Stimulated activated CD4-positive, alpha-beta T cell treated with anti-CD3 and anti-CD28 coated beads, Interleukin-1b, Interleukin-23, amount 100 ng/mL, for 1 hour (primary cell): Measurements from ENCODE around the gene LCNL1.
A peak's percentile ranks its signal among the peaks of the same experiment; 100 is the strongest.

Source experiments
- DNase-seq, 2 donors: peaks; one replicate each; pipeline ENCODE4 v3.0.0-alpha.2; 2020; ENCODE audit warnings: low read depth in 2 of 2

Gene LCNL1

GRCh38 chr9:136975644-136976043, 7.1 kb upstream of the LCNL1 start:
- DNase-seq, result no peak

DNA sequence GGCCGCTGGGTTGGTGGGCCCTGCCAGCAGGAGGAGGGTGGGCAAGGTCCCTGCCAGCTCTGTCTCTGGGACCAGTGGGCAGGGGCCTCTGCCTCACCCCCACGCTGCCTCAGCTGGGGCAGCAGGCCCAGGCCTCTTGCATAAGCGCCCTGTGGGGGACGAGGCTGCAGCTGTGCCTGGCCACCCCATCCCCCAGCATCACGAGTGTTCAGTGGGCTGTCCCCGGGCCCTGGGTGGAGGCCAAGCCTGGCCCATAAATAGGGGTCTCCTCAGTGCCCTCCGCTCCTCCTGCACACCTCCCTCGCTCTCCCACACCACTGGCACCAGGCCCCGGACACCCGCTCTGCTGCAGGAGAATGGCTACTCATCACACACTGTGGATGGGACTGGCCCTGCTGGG, 5.6 kb upstream of the LCNL1 start, which contains the start of gene PTGDS:
TSS of gene PTGDS (plus strand) at position 282 of the 400 bp plus-strand sequence. CDS start at position 357, 75 bp downstream.
- no peak for DNase-seq

DNA sequence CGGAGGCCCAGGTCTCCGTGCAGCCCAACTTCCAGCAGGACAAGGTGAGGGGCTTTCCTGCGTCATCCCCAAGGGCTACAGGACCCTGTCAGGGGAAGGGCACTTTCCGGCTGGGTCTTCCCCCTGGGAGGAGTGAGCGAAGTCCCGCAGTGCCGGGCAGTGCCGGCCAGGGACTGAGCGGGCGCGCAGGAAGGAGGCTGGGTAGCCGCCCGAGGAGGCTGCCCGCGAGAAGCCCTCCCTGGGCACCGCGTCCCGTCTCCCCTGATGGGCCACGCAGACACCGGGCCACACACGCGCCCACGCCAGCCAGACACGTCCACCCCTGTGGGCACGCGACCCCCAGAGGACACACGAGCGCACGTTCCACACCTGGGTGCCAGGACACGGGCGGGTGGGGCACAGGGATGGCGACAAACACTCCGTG, 5.1 kb upstream of the LCNL1 start:
- DNase-seq, result no peak

DNA sequence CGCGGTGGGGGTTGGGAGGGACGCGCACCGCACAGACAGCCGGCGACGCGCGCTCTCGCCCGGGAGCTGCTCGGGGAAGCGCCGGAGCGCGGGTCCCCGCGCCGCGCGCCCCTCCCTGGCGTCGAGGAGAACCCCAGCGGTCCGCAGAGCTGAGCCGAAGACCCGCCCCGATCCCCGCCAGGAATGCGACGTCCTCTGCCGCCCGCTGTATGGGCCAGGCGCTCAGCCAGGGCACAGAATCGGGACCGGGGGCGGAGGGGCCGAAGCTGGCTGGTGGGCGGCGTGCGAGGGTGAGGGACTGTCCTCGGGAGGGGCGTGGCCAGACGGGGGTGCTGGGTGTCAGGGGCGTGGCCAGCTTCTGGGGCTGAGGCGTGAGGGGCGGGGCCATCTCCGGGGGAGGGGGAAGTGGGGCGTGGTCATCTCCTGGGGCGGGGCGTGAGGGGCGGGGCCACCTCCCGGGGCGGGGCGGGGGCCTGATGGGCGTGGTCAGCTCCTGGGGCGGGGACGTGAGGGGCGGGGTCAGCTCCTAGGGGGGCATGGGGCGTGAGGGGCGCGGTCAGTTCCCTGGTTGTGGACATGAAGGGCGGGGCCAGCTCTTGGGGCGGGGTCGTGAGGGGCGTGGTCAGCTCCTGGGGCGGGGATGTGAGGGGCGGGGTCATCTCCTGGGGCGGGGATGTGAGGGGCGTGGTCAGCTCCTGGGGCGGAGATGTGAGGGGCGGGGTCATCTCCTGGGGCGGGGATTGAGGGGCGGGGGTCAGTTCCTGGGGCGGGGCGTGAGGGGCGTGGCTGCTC, 4.5 kb upstream of the LCNL1 start:
- DNase-seq, result peak in 1 of 2 donors; percentile 47

DNA sequence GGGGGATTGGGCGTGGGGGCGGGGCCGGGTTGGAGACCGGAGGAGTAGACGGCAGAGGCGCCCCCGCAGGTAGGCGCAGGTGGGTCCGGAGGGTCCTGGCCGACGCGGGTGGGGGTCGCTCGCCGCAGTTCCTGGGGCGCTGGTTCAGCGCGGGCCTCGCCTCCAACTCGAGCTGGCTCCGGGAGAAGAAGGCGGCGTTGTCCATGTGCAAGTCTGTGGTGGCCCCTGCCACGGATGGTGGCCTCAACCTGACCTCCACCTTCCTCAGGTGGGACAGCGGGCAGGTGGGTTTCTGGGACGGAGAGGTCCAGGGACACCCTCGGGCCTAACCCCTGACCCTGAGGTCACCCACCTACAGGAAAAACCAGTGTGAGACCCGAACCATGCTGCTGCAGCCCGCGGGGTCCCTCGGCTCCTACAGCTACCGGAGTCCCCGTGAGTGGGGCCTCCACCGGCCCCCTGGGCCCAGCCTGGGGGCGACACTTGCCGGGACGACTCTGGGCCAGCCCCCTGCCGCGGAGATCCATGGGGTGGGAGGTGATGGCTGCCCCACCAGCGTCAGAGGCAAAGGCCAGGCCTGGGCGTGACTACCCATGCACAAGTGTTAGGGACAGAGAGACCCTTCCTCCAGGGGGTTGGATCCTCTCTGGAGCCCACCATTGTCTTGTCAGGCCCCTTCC, 3.8 kb upstream of the LCNL1 start:
- DNase-seq, result no peak

DNA sequence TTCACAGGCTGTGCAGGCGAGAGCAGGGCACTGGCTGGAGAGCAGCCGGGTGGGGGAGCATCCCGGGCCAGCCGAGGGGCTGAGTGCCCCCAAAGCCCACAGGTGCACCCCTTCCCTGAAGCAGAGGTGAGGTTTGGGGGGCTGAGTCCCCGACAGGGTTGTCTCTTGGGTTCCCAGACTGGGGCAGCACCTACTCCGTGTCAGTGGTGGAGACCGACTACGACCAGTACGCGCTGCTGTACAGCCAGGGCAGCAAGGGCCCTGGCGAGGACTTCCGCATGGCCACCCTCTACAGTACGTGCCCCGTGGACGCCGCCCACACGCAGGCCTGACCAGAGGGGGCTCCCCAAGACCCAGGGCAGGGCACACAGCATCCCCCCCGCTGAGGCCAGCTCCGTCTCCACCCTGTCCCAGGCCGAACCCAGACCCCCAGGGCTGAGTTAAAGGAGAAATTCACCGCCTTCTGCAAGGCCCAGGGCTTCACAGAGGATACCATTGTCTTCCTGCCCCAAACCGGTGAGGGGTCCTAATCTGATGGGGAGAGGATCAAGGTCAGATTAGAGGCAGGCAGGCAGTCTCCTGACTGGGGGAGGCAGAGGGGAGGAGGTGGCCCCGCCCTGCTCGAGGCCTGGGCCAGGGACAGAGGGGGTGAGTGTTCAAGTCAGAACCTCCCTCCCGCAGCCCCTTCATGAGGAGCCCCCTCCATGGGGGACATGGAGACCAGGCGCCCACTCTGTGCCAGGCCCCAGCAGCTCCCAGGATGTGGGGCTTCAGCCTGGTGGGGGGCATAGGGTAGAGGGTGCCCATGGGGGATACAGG, 2.8 kb upstream of the LCNL1 start:
- DNase-seq, result no peak

DNA sequence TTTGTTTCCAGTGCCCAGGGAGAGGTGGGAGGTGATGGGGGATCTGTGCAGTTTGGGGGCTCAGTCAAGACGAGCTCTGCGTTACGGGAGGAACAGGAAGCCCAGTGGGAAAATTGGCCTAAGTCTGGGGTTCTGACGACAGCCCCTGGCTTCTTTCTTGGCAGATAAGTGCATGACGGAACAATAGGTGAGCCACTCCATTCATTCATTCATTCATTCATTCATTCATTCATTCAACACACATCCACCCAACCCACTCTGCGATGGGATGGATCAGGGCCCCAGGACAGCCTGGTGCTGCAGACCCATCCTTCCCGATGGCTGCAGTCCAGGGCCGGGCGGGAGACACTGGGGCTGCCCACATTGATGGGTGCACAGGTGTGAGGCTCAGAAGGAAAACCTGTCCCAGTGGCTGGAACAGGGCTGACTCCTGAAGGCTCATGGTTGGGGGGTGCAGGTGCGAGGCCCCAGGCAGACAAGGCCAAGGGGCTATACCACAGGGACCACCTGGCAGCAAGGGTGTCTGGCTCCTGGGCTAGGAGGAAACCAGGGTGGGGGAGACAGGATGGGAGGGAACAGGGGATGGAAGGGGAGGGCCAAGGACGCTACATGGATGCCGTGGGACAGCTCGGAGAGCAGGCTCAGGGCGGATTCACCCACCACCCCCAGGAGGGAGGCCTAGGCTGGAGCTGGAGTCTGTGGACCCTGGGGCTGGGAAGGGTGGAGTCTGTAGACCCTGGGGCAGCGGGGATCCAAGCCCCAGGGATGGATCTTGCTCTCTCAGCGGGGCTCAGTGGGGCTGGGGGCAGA, 1.9 kb upstream of the LCNL1 start:
- DNase-seq, result no peak

DNA sequence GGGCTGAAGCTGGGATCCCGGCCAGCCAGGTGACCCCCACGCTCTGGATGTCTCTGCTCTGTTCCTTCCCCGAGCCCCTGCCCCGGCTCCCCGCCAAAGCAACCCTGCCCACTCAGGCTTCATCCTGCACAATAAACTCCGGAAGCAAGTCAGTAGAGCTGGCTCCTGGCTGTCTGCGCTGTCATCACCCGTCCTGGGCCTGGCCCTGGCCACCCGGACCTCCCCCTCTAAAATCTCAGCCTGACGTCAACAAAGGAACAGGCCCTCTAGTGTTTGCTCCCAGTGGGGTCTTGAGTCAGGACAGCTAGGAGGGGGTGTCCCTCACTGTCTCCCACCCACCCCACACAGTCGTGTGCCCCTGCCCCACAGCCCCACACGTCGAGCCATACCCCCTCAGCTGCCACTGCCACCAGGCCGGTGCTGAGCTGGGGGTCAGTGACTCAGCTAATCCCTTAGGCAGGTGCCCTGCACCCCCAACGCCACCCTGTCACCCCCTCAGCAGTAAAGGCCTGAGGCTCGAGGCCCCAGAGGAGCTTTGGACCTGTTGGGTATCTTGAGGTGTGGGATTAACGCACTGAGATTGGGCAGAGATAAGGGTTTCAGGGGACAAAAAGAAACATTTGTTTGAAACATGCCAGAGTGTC, 1.1 kb upstream of the LCNL1 start:
- DNase-seq, result no peak

- DNase-seq, result no peak
Measured at GRCh38 chr9:136983167-136983566, 374 bp downstream of the LCNL1 start.

- DNase-seq, result no peak
Measured at GRCh38 chr9:136983656-136984314, 992 bp downstream of the LCNL1 start.

- no peak for DNase-seq
Measured at GRCh38 chr9:136984464-136985026, 1.8 kb downstream of the LCNL1 start.

DNA sequence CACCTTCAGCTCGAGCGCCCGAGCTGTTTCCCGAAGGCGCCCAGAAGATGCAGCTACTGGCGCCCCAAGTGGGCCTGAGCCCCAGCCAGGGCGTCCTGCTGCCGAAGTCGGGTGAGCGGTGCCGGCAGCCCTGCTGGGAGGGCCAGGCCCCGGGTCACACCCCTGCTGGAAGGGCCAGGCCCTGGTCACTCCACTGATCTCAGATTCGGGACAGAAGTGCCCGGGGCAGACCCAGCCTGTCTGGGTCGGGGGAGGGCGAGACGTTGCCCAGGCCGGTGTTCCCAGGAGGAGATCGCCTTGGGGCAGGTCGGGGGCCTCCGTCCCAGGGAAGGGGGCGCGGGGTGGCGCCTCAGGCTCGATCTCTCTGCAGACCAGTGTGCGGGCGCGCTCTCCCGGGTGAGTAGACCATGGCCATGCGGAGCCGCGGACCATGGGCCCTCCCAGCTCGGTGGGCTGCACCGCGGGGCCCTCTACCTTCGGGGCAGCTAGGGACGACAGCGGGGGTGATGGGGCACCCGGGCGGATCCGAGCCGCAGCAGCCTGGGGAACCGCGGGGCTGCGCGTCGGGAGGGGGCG, 2.3 kb downstream of the LCNL1 start:
- DNase-seq, result no peak

- no peak for DNase-seq
Measured at GRCh38 chr9:136985853-136986252, 3.1 kb downstream of the LCNL1 start.

- DNase-seq, result no peak
Measured at GRCh38 chr9:136988872-136989271, 6.1 kb downstream of the LCNL1 start.

GRCh38 chr9:136990242-136990911, 7.6 kb downstream of the LCNL1 start:
- no peak for DNase-seq

GRCh38 chr9:136991993-136992818, 9.4 kb downstream of the LCNL1 start, which contains the start of gene PAXX:
Gene PAXX (plus strand): TSS chr9:136992422. CDS start chr9:136992444, 22 bp downstream.
- DNase-seq, result peak; percentile 90 to 96

- DNase-seq, result no peak
Measured at GRCh38 chr9:136992819-136993369, 10.1 kb downstream of the LCNL1 start.
